Spleen (tissue), 11 donors: ENCODE data around the gene EXOC3L1. TPM values are rescaled to one million over a fixed set of nuclear protein-coding genes. Genes with fewer than 3 reads are reported as not detected.

Experiments
- DNase-seq: peaks from one replicate; pipeline ENCODE4 v3.0.0-alpha.2; 2020
- H3K27ac ChIP-seq, 8 donors: fragments of 200-600 bp; sonication (generic) in 7 of 8; 1 replicate in 4 of 8; 2 replicates in 4 of 8; pipeline versions ENCODE4 v1.5.0 to v1.8.0; 2016 to 2021; ENCODE audit warnings: inconsistent platforms in 4 of 8, mild to moderate bottlenecking in 4 of 8, moderate library complexity in 1 of 8
- H3K27me3 ChIP-seq, 7 donors: fragments of 200-600 bp; sonication (generic) in 6 of 7; replicated peaks in 1 of 7; 1 replicate in 4 of 7; 2 replicates in 3 of 7; pipeline versions ENCODE4 v1.5.0 to v1.8.0; 2016 to 2021; ENCODE audit warnings: inconsistent platforms in 3 of 7, mild to moderate bottlenecking in 1 of 7
- H3K36me3 ChIP-seq, 6 donors: fragments of 200-600 bp; sonication (generic) in 5 of 6; 1 replicate in 4 of 6; 2 replicates in 2 of 6; pipeline versions ENCODE4 v1.5.0 to v1.8.0; 2016 to 2021; ENCODE audit warnings: inconsistent platforms in 2 of 6
- H3K4me1 ChIP-seq, 6 donors: fragments of 200-600 bp; sonication (generic) in 5 of 6; 1 replicate in 3 of 6; 2 replicates in 3 of 6; pipeline versions ENCODE4 v1.5.0 to v1.8.0; 2016 to 2021; ENCODE audit warnings: inconsistent platforms in 3 of 6
- H3K4me3 ChIP-seq, 8 donors: fragments of 200-600 bp; sonication (generic) in 7 of 8; 1 replicate in 4 of 8; 2 replicates in 4 of 8; pipeline versions ENCODE4 v1.5.0 to v1.8.0; 2016 to 2021; ENCODE audit warnings: inconsistent platforms in 4 of 8, mild to moderate bottlenecking in 4 of 8, moderate library complexity in 2 of 8
- H3K9me3 ChIP-seq, 8 donors: fragments of 200-600 bp; sonication (generic) in 7 of 8; 1 replicate in 4 of 8; 2 replicates in 4 of 8; pipeline versions ENCODE4 v1.5.0 to v1.8.0; 2016 to 2021; ENCODE audit warnings: inconsistent platforms in 4 of 8
- POLR2A ChIP-seq, 3 donors: fragments of 450-650 bp; IDR thresholded peaks; one replicate each; pipeline ENCODE4 v1.5.1; 2017; ENCODE audit warnings: antibody characterized with exemption in 3 of 3, mild to moderate bottlenecking in 1 of 3
- POLR2AphosphoS5 ChIP-seq, 3 donors: sonication (generic); formaldehyde crosslinking; IDR thresholded peaks; one replicate each; pipeline ENCODE4 v1.5.1; 2017; ENCODE audit warnings: antibody characterized with exemption in 3 of 3
- WGBS, 5 donors: extraction: QIAGEN DNeasy Blood & Tissue Kit in 3 of 5; methylation state at CpG; one replicate each; pipeline versions ENCODE4 v1.1.5 to v1.1.7; 2013 to 2018; 5-methylcytosine and 5-hydroxymethylcytosine counted together
- intact Hi-C: fragments of 100-400 bp; cut with DNase I; formaldehyde crosslinking; loops from one replicate; pipeline ENCODE4 v1.15.0; 2023; ENCODE audit warnings: low total_unique reads
- polyA plus RNA-seq, 3 donors: library from polyadenylated mRNA; stranded (reverse); fragments of 200-250 nt; gene quantifications; one replicate each; pipeline ENCODE4 v1.2.1, GENCODE V29; 2013
- total RNA-seq, 7 donors: library from RNA; depleted of rRNA in 3 of 7; stranded (reverse); fragments of >200 nt in 3 of 7; fragmentation: NEBNext Ultra II Directional in 4 of 7; extraction: Animal tissue kit (Norgen Biotek cat#: 25700) in 4 of 7; gene quantifications; one replicate each; pipeline versions ENCODE4 v1.1.0 to v1.2.1, GENCODE V29; 2016 to 2021
- TF ChIP-seq, protein P1 (sequence below), 11 experiments: fragments of 200-600 bp in 7 of 11; fragments of 450-650 bp in 4 of 11; sonication (generic) in 4 of 11; IDR thresholded peaks in 8 of 11; conservative IDR thresholded peaks in 3 of 11; 1 replicate in 7 of 11; 2 replicates in 4 of 11; pipeline versions ENCODE4 v1.4.0 to v1.8.0; 2016 to 2021; ENCODE audit warnings: antibody characterized with exemption in 11 of 11, inconsistent platforms in 4 of 11, mild to moderate bottlenecking in 1 of 11
- donor health status: healthy with polysubstance abuse.
- donor health status: DM: no; HTN: no; CAD: no; lungs with moderate emphysema.
- donor health status: DM: no; HTN: no; CAD: no.
- donor health status: Bipolar disorder and iron deficiency.
- donor health status: healthy.
- donor health status: DM: no; HTN: no; CAD: no.
- donor health status: DM: yes; HTN: yes; CAD: no.

Gene EXOC3L1
- total and polyA plus RNA-seq, 10 donors: 28.5 to 113 (median 49.9) TPM

GRCh38 chr16:67146523-67147357 lies 43.2 kb downstream of the EXOC3L1 start:
- intact Hi-C loops: no loop called here
- H3K27me3 ChIP-seq: peaks cover 0 to 32% (median 23%) of the 10 kb centered on the region in 7 donors
- H3K4me1 ChIP-seq: peaks cover 5 to 27% (median 21%) of the 10 kb centered on the region in 6 donors
- DNase-seq: peak; percentile 19
- H3K36me3 ChIP-seq: peaks cover 0 to 80% (median 70%) of the 10 kb centered on the region in 6 donors
- H3K27ac ChIP-seq: no peak overlapping the region
- TF ChIP-seq POLR2A (IDR thresholded peaks at IDR 0.05): no peak
- TF ChIP-seq, protein P1, sequence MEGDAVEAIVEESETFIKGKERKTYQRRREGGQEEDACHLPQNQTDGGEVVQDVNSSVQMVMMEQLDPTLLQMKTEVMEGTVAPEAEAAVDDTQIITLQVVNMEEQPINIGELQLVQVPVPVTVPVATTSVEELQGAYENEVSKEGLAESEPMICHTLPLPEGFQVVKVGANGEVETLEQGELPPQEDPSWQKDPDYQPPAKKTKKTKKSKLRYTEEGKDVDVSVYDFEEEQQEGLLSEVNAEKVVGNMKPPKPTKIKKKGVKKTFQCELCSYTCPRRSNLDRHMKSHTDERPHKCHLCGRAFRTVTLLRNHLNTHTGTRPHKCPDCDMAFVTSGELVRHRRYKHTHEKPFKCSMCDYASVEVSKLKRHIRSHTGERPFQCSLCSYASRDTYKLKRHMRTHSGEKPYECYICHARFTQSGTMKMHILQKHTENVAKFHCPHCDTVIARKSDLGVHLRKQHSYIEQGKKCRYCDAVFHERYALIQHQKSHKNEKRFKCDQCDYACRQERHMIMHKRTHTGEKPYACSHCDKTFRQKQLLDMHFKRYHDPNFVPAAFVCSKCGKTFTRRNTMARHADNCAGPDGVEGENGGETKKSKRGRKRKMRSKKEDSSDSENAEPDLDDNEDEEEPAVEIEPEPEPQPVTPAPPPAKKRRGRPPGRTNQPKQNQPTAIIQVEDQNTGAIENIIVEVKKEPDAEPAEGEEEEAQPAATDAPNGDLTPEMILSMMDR (IDR thresholded peaks at IDR 0.05 in 8 of 11, conservative IDR thresholded peaks at IDR 0.05 in 3 of 11): no peak
- no peak for TF ChIP-seq POLR2AphosphoS5 (IDR thresholded peaks at IDR 0.05)
- H3K9me3 ChIP-seq: no peaks in the 10 kb centered on the region
- no peak overlapping the region for H3K4me3 ChIP-seq
- WGBS, 5 donors: 72 to 93% (median 88%) methylated on average over 6 to 7 of the region's 7 CpGs

DNA sequence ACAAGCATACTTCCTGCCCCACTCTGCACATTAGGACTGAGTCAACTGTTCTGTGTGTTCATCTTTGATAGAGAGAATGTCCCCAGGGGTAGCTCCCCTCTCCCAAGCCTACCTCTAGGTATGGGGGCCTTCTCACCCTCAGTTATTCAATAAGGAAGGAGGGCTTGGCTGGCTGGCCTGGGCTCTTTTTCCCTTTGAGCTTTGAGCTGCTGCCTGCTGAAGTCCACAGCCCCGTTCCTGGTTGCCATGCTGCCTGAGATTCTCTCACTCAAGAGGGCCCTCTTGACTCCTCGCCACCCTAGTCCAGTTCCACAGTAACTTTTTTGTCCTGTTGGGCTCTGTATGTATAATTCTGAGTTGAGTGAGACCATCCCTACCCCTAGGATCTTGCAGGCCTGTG lies 44.2 kb downstream of the EXOC3L1 start:
- intact Hi-C loops: no loop called here
- Histone ChIP-seq H3K4me3 (no peak overlapping the region), H3K27me3 (peaks cover 0 to 22% (median 15%) of the 10 kb centered on the region in 7 donors), H3K9me3 (no peaks in the 10 kb centered on the region), H3K36me3 (peaks cover 0 to 90% (median 80%) of the 10 kb centered on the region in 6 donors), H3K27ac (peak overlapping the region in 2 of 8 donors; percentile 23 to 24), H3K4me1 (peaks cover 5 to 18% (median 14%) of the 10 kb centered on the region in 6 donors)
- WGBS, 5 donors: 83 to 95% (median 89%) methylated on average over 2 of the region's 2 CpGs
- DNase-seq: peak; percentile 53
- TF ChIP-seq POLR2AphosphoS5 (IDR thresholded peaks at IDR 0.05): no peak
- no peak for TF ChIP-seq POLR2A (IDR thresholded peaks at IDR 0.05)
- TF ChIP-seq, protein P1 (IDR thresholded peaks at IDR 0.05 in 8 of 11, conservative IDR thresholded peaks at IDR 0.05 in 3 of 11): no peak

GRCh38 chr16:67144943-67145342 lies 45.0 kb downstream of the EXOC3L1 start:
- WGBS, 5 donors: 86 to 97% (median 95%) methylated on average over 2 of the region's 2 CpGs
- H3K4me1 ChIP-seq: peaks cover 0 to 10% (median 6%) of the 10 kb centered on the region in 6 donors
- DNase-seq: peak; percentile 33
- TF ChIP-seq POLR2A (IDR thresholded peaks at IDR 0.05) (no peak), POLR2AphosphoS5 (IDR thresholded peaks at IDR 0.05) (no peak)
- TF ChIP-seq, protein P1 (IDR thresholded peaks at IDR 0.05 in 8 of 11, conservative IDR thresholded peaks at IDR 0.05 in 3 of 11): no peak
- H3K27ac ChIP-seq: peak overlapping the region in 2 of 8 donors; percentile 23 to 24
- H3K27me3 ChIP-seq: peaks cover 0 to 14% (median 7%) of the 10 kb centered on the region in 7 donors
- no peaks in the 10 kb centered on the region for H3K9me3 ChIP-seq
- H3K4me3 ChIP-seq: no peak overlapping the region
- intact Hi-C loops: no loop called here
- H3K36me3 ChIP-seq: peaks cover 0 to 98% (median 88%) of the 10 kb centered on the region in 6 donors

- peak; percentile 49 for DNase-seq
- TF ChIP-seq POLR2AphosphoS5 (IDR thresholded peaks at IDR 0.05) (peak in 1 of 3 donors; percentile 54), POLR2A (IDR thresholded peaks at IDR 0.05) (no peak)
- Histone ChIP-seq H3K4me3 (no peak overlapping the region), H3K27ac (no peak overlapping the region), H3K36me3 (peaks cover 0 to 100% (median 94%) of the 10 kb centered on the region in 6 donors), H3K4me1 (no peaks in the 10 kb centered on the region), H3K9me3 (no peaks in the 10 kb centered on the region), H3K27me3 (no peaks in the 10 kb centered on the region)
- WGBS, 5 donors: 92 to 96% (median 94%) methylated on average over 6 to 9 of the region's 9 CpGs
- intact Hi-C loops: no loop called here
Observed at GRCh38 chr16:67142342-67142741, 47.6 kb downstream of the EXOC3L1 start.
